ENCODE measurements around the gene GSTA5.

DNA sequence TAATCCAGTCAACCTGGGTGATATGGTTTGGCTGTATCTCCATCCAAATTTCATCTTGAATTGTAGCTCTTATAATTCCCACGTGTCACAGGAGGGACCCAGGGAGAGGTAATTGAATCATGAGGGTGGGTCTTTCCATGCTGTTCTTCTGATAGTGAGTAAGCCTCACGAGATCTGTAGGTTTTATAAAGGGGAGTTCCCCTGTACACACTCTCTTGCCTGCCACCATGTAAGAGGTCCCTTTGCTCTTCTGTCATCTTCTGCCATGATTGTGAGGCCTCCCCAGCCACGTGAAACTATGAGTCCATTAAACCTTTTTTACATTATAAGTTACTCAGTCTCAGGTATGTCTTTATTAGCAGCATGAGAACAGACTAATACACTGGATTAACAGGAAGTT lies 49.4 kb upstream of the GSTA5 start:
- no peak for TF ChIP-seq POLR2A (IDR thresholded peaks at IDR 0.05)
- TF ChIP-seq, protein P1, sequence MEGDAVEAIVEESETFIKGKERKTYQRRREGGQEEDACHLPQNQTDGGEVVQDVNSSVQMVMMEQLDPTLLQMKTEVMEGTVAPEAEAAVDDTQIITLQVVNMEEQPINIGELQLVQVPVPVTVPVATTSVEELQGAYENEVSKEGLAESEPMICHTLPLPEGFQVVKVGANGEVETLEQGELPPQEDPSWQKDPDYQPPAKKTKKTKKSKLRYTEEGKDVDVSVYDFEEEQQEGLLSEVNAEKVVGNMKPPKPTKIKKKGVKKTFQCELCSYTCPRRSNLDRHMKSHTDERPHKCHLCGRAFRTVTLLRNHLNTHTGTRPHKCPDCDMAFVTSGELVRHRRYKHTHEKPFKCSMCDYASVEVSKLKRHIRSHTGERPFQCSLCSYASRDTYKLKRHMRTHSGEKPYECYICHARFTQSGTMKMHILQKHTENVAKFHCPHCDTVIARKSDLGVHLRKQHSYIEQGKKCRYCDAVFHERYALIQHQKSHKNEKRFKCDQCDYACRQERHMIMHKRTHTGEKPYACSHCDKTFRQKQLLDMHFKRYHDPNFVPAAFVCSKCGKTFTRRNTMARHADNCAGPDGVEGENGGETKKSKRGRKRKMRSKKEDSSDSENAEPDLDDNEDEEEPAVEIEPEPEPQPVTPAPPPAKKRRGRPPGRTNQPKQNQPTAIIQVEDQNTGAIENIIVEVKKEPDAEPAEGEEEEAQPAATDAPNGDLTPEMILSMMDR (IDR thresholded peaks at IDR 0.05), result no peak
